ENCODE results near the gene LIPH.
"Not testable (repeated sequence)": the region's sequence is repeated elsewhere in the genome, so short reads cannot be mapped to it uniquely, and the experiment has no call there.

Gene LIPH

DNA sequence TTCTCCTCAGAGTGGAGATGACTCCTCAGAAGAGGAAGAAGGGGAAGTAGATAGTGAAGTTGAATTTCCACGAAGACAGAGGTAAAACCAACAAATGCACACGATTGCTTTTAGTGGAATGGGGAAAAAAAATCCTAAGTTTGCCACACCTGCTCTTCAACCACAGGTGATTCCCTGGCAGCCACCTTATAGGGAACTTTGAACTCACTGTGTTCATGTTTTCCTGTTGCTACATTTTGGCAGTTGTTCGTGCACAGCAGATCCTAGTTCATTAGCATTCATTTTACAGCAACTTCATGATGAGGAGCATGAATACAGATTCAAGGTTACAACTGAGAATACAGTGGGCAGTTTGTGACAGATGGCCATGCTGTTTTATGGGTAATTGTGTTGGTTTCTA lies 75.1 kb downstream of the LIPH start:
- peaks cover under 1% of the 10 kb centered on the region for H3K4me1 Mint-ChIP-seq
- H3K4me3 Mint-ChIP-seq: no peak overlapping the region
- H3K9me3 Mint-ChIP-seq: no peaks in the 10 kb centered on the region
- no peak overlapping the region for H3K27ac Mint-ChIP-seq
- peaks cover 22% of the 10 kb centered on the region for H3K36me3 Mint-ChIP-seq
- no peaks in the 10 kb centered on the region for H3K27me3 Mint-ChIP-seq

DNA sequence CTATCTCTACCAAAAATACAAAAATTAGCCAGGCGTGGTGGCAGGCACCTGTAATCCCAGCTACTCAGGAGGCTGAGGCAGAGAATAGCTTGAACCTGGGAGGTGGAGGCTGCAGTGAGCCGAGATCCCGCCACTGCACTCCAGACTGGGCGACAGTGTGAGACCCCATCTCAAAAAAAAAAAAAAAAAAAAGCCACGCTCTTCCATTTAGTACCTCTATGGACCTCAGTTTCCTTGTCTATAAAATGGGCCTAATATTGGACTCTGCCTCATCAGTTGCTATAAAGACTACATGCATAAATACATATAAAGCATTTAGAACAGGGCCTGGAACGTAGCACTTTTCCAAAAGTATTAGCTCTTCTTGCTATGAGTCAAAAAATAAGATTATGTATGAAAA lies 77.5 kb downstream of the LIPH start:
- not testable (repeated sequence) for H3K27ac Mint-ChIP-seq, H3K4me1 Mint-ChIP-seq, H3K4me3 Mint-ChIP-seq, H3K27me3 Mint-ChIP-seq, H3K9me3 Mint-ChIP-seq
- H3K36me3 Mint-ChIP-seq: peaks cover 16% of the 10 kb centered on the region

DNA sequence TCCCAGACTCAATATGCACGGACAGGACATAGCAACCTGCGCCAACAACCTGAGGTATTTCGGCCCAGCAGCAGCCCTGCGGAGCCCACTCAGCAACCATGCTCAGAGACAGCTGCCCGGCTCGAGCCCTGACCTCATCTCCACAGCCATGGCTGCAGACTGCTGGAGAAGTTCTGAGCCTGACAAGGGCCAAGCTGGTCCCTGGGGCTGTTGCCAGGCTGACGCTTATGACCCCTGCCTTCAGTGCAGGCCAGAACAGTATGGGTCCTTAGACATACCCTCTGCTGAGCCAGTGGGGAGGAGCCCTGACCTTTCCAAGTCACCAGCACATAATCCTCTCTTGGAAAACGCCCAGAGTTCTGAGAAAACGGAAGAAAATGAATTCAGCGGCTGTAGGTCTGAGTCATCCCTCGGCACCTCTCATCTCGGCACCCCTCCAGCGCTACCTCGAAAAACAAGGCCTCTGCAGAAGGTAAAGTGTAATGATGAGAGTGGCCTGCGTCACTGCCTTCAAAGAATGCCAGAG lies 79.0 kb downstream of the LIPH start:
- no peaks in the 10 kb centered on the region for H3K4me1 Mint-ChIP-seq
- no peak overlapping the region for H3K4me3 Mint-ChIP-seq
- no peak overlapping the region for H3K27ac Mint-ChIP-seq
- no peaks in the 10 kb centered on the region for H3K27me3 Mint-ChIP-seq
- peaks cover 16% of the 10 kb centered on the region for H3K36me3 Mint-ChIP-seq
- H3K9me3 Mint-ChIP-seq: no peaks in the 10 kb centered on the region

DNA sequence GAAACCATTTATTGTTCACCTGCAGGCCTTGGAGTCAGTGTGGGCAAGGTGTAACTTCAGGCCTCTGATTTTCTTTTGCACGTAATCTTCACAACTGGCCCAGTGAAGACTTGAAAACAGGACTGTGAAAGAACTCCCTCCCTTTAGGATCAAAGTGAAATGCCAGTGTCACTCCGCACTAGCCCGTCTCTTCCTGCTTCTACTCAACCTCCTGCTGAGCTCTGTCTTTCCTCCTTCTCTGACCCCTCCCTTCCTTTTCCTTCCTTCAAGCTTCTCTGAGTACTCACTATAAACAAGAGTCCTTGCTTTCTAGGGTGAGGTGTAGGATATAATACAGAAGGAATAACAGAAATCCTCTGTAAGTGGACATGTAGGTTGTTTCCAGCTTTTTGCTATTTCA lies 82.1 kb downstream of the LIPH start:
- Mint-ChIP-seq H3K27ac (no peak overlapping the region), H3K4me1 (no peaks in the 10 kb centered on the region), H3K36me3 (peaks cover 16% of the 10 kb centered on the region), H3K27me3 (no peaks in the 10 kb centered on the region), H3K9me3 (no peaks in the 10 kb centered on the region), H3K4me3 (no peak overlapping the region)

- no peaks in the 10 kb centered on the region for H3K9me3 Mint-ChIP-seq
- no peaks in the 10 kb centered on the region for H3K27me3 Mint-ChIP-seq
- no peak overlapping the region for H3K27ac Mint-ChIP-seq
- H3K4me1 Mint-ChIP-seq: no peaks in the 10 kb centered on the region
- H3K36me3 Mint-ChIP-seq: peaks cover 13% of the 10 kb centered on the region
- no peak overlapping the region for H3K4me3 Mint-ChIP-seq
Observed at GRCh38 chr3:185469542-185469941, 82.8 kb downstream of the LIPH start.

DNA sequence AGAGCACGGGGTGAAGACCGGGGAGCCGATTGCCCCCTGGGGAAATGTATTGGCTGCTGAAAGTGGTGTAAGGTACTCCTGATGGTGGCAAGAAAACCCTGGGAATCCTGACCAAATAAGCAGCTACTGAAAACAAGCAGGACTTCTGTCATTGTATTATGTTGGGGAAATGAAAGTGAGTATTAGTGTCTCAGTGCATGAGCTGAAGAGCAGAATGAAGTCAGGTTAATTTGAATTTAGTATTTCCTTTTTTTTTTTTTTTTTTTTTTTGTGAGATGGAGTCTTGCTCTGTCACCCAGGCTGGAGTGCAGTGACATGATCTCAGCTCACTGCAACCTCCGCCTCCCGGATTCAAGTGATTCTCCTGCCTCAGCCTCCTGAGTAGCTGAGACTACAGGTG lies 86.3 kb downstream of the LIPH start:
- H3K27me3 Mint-ChIP-seq, H3K27ac Mint-ChIP-seq, H3K4me1 Mint-ChIP-seq, H3K36me3 Mint-ChIP-seq, H3K9me3 Mint-ChIP-seq, H3K4me3 Mint-ChIP-seq: not testable (repeated sequence)

DNA sequence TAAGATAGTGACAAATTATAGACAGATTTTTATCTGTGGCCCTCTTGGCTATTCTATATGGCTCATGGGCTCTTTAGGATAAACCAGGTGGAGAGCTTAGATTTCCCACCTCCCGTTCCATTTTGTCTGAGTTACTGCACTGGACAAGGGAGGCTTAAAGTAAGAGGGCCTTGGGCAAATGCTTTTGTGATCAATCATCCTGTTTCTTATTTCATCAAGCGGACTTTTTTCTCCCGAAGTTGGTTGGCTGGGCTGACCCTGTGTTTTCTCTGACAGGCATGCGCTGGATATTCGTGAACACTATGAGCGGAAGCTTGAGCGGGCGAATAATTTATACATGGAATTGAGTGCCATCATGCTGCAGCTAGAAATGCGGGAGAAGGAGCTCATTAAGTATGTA lies 86.9 kb downstream of the LIPH start:
- Mint-ChIP-seq H3K27ac (no peak overlapping the region), H3K4me1 (no peaks in the 10 kb centered on the region), H3K36me3 (peaks cover 4% of the 10 kb centered on the region), H3K27me3 (no peaks in the 10 kb centered on the region), H3K4me3 (no peak overlapping the region), H3K9me3 (no peaks in the 10 kb centered on the region)

DNA sequence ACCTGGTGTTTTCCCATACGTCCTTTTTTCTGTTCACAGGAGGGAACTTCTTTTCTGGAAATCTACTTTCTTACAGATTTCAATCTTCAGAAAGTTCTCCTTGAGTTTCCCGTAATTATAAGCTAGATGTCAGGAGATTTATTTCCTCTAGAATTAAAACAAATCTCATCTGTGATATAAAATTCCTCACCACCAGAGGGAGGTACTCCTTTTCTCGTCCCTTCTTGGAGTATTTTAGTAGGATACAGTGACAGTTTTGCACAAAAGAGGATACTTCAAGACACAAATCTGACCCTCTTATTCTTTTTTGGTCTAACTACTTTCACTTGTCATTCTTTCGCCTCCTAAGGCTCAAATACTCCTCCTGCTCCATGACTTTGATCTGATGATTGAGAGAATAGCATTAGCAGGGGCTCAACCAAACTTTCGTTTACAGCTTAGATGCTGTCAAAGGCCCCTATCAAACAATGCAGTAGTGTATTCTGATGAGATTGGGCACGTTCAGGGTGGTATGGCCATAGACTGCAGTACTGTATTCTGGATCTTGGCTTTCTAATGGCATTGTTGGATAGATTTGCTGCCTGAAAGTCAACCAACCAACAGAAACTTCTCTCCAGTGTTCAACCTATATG lies 91.6 kb downstream of the LIPH start:
- no peaks in the 10 kb centered on the region for H3K4me1 Mint-ChIP-seq
- H3K36me3 Mint-ChIP-seq: peaks cover 3% of the 10 kb centered on the region
- H3K9me3 Mint-ChIP-seq: no peaks in the 10 kb centered on the region
- no peak overlapping the region for H3K27ac Mint-ChIP-seq
- no peaks in the 10 kb centered on the region for H3K27me3 Mint-ChIP-seq
- no peak overlapping the region for H3K4me3 Mint-ChIP-seq

GRCh38 chr3:185460309-185460708 lies 92.1 kb downstream of the LIPH start:
- Mint-ChIP-seq H3K27me3 (no peaks in the 10 kb centered on the region), H3K9me3 (no peaks in the 10 kb centered on the region), H3K4me1 (no peaks in the 10 kb centered on the region), H3K27ac (no peak overlapping the region), H3K4me3 (no peak overlapping the region), H3K36me3 (peaks cover 2% of the 10 kb centered on the region)

- H3K4me3 Mint-ChIP-seq: no peak overlapping the region
- no peak overlapping the region for H3K27ac Mint-ChIP-seq
- no peaks in the 10 kb centered on the region for H3K4me1 Mint-ChIP-seq
- no peaks in the 10 kb centered on the region for H3K9me3 Mint-ChIP-seq
- peaks cover 2% of the 10 kb centered on the region for H3K36me3 Mint-ChIP-seq
- no peaks in the 10 kb centered on the region for H3K27me3 Mint-ChIP-seq
Observed at GRCh38 chr3:185457376-185457775, 95.0 kb downstream of the LIPH start.

Measured in activated naive CD4-positive, alpha-beta T cell treated with anti-CD3 and anti-CD28 coated beads, Interleukin-2, amount 50 U/mL, for 24 hours (primary cell).